ENCODE data around the gene IFNGR2. TPM values are rescaled to one million over a fixed set of nuclear protein-coding genes. Genes with fewer than 3 reads are reported as not detected.
"Not testable (repeated sequence)": the region's sequence is repeated elsewhere in the genome, so short reads cannot be mapped to it uniquely, and the experiment has no call there.

The IFNGR2 gene
- total and polyA plus RNA-seq, 2 of the 4 experiments (the other 2 are of a cell fraction) = 66.0 to 73.8 TPM

GRCh38 chr21:33461538-33462250 is 58.5 kb downstream of the IFNGR2 start:
- in situ Hi-C loops (cut with MboI; ENCODE audit: low sequenced_read_pairs) (loop anchor here (25.0 kb wide), 1 partner anchor 474 kb away; no protein-coding TSS in a partner anchor), dilution Hi-C loops (cut with HindIII; ENCODE audit: low sequenced_read_pairs, unreplicated experiment) (no loop called here), intact Hi-C loops (cut with micrococcal nuclease) (no loop called here)
- Histone ChIP-seq H2BK5ac (ENCODE audit: low read depth, low read length, poor library complexity, severe bottlenecking) (no peak overlapping the region), H2BK120ac (ENCODE audit: low read depth, low read length) (no peak overlapping the region), H4K20me1 (ENCODE audit: insufficient read depth, low read length) (no peaks in the 10 kb centered on the region), H3K4me1 (ENCODE audit: control insufficient read depth, insufficient read depth, low read length) (0 out of 2 replicates have a peak, but pooled peaks cover 3% of the 10 kb centered on the region), H2BK20ac (ENCODE audit: low read depth, low read length) (no peak overlapping the region), H3K27me3 (ENCODE audit: control insufficient read depth, insufficient read depth, low read length) (no peaks in the 10 kb centered on the region), H4K8ac (ENCODE audit: low read depth in 2 of 2, low read length in 2 of 2) (no peak overlapping the region), H2AFZ (replicated peaks; ENCODE audit: low read length, poor library complexity) (no peak overlapping the region), H3K36me3 (ENCODE audit: control insufficient read depth, insufficient read depth, low read length) (peaks cover 11% of the 10 kb centered on the region), H3K4me3 (ENCODE audit: insufficient read depth, low read depth, low read length) (no peak overlapping the region), H3K27ac (ENCODE audit: insufficient read depth, low read length) (no peak overlapping the region), H3K79me1 (ENCODE audit: low read depth in 1 of 2, low read length in 2 of 2) (no peaks in the 10 kb centered on the region), H3K18ac (ENCODE audit: low read depth, low read length) (no peak overlapping the region), H2AK5ac (ENCODE audit: low read depth, low read length) (no peak overlapping the region), H3K9me1 (ENCODE audit: insufficient read depth, low read length) (no peaks in the 10 kb centered on the region), H3K4ac (ENCODE audit: low read depth, low read length) (no peak overlapping the region), H3K14ac (replicated peaks; ENCODE audit: low read depth, low read length) (no peak overlapping the region), H3K23ac (ENCODE audit: low read depth, low read length) (no peak overlapping the region), H3K9ac (ENCODE audit: low read depth, low read length) (no peak overlapping the region), H2AK9ac (replicated peaks; ENCODE audit: low read depth, low read length, poor library complexity) (no peak overlapping the region), H3K56ac (ENCODE audit: extremely low read depth, insufficient read depth, low read length) (no peak overlapping the region), H3K4me2 (ENCODE audit: low read depth, low read length) (no peak overlapping the region), H2BK15ac (ENCODE audit: low read depth, low read length) (no peak overlapping the region), H3K9me3 (ENCODE audit: control insufficient read depth, insufficient read depth, low read length) (no peaks in the 10 kb centered on the region), H4K91ac (ENCODE audit: insufficient read depth, low read depth, low read length) (no peak overlapping the region), H4K5ac (ENCODE audit: low read depth, low read length) (no peak overlapping the region)
- POLR2A ChIA-PET (ENCODE audit: unreplicated experiment) = no interaction called here
- TF ChIP-seq CEBPB (IDR thresholded peaks at IDR 0.05; ENCODE audit: low read depth, low read length) = no peak
- no peak for TF ChIP-seq RCOR1 (IDR thresholded peaks at IDR 0.05; ENCODE audit: insufficient replicate concordance, low read length)
- WGBS, 2 experiments (ENCODE audit: extremely low coverage in 2 of 2, insufficient read length in 1 of 2) = no CpG with 5 or more reads among the region's 5 CpGs
- BruUV-seq (replicated peaks) = no TSS peak
- DNase-seq = no peak
- no peak for ATAC-seq (ENCODE audit: low read depth)
- CTCF ChIA-PET = interaction anchor here (0.6 kb wide), 1 partner anchor 1836 kb away, joined by 3 read pairs; no protein-coding TSS in a partner anchor

- H4K5ac ChIP-seq (ENCODE audit: low read depth, low read length); H2AFZ ChIP-seq (replicated peaks; ENCODE audit: low read length, poor library complexity); BruUV-seq (replicated peaks); dilution Hi-C loops (cut with HindIII; ENCODE audit: low sequenced_read_pairs, unreplicated experiment); H3K4me3 ChIP-seq (ENCODE audit: insufficient read depth, low read depth, low read length); H4K8ac ChIP-seq (ENCODE audit: low read depth in 2 of 2, low read length in 2 of 2); H3K14ac ChIP-seq (replicated peaks; ENCODE audit: low read depth, low read length); H4K91ac ChIP-seq (ENCODE audit: insufficient read depth, low read depth, low read length); ATAC-seq (ENCODE audit: low read depth); DNase-seq; H2BK5ac ChIP-seq (ENCODE audit: low read depth, low read length, poor library complexity, severe bottlenecking); H3K18ac ChIP-seq (ENCODE audit: low read depth, low read length); POLR2A ChIA-PET (ENCODE audit: unreplicated experiment); H2AK5ac ChIP-seq (ENCODE audit: low read depth, low read length); H2BK15ac ChIP-seq (ENCODE audit: low read depth, low read length); H3K27me3 ChIP-seq (ENCODE audit: control insufficient read depth, insufficient read depth, low read length); H2AK9ac ChIP-seq (replicated peaks; ENCODE audit: low read depth, low read length, poor library complexity); H3K56ac ChIP-seq (ENCODE audit: extremely low read depth, insufficient read depth, low read length); H3K9me3 ChIP-seq (ENCODE audit: control insufficient read depth, insufficient read depth, low read length); H3K9ac ChIP-seq (ENCODE audit: low read depth, low read length); intact Hi-C loops (cut with micrococcal nuclease); H3K4ac ChIP-seq (ENCODE audit: low read depth, low read length); H3K36me3 ChIP-seq (ENCODE audit: control insufficient read depth, insufficient read depth, low read length); H2BK20ac ChIP-seq (ENCODE audit: low read depth, low read length); H3K23ac ChIP-seq (ENCODE audit: low read depth, low read length); H4K20me1 ChIP-seq (ENCODE audit: insufficient read depth, low read length); H2BK120ac ChIP-seq (ENCODE audit: low read depth, low read length); H3K4me2 ChIP-seq (ENCODE audit: low read depth, low read length); H3K27ac ChIP-seq (ENCODE audit: insufficient read depth, low read length); H3K9me1 ChIP-seq (ENCODE audit: insufficient read depth, low read length); H3K4me1 ChIP-seq (ENCODE audit: control insufficient read depth, insufficient read depth, low read length); CTCF ChIA-PET: not testable (repeated sequence)
- in situ Hi-C loops (cut with MboI; ENCODE audit: low sequenced_read_pairs) = loop anchor here (25.0 kb wide), 1 partner anchor 482 kb away; no protein-coding TSS in a partner anchor
- no CpG with 5 or more reads among the region's 4 CpGs for WGBS, 2 experiments (ENCODE audit: extremely low coverage in 2 of 2, insufficient read length in 1 of 2)
- H3K79me1 ChIP-seq (ENCODE audit: low read depth in 1 of 2, low read length in 2 of 2) = peaks cover 7 to 36% of the 10 kb centered on the region in 2 experiments; a peak in 3 of 4 replicates
Observed at GRCh38 chr21:33469183-33469582, 66.0 kb downstream of the IFNGR2 start.
